OCI-LY7 (cell line): ENCODE data around the gene PRSS50.

Experiments
- EZH2phosphoT487 ChIP-seq: fragments of 200-600 bp; sonication (generic); IDR thresholded peaks from 2 replicates; pipeline ENCODE4 v1.6.1; 2018; ENCODE audit warnings: low read depth, borderline replicate concordance, mild to moderate bottlenecking, mixed run types, antibody characterized with exemption, low read length, moderate library complexity, mixed read lengths
- TF ChIP-seq, protein P1 (sequence below): fragments of 200-600 bp; sonication (generic); conservative IDR thresholded peaks from 2 replicates; pipeline ENCODE4 v1.5.1; 2014; ENCODE audit warnings: mild to moderate bottlenecking, antibody characterized with exemption, low read length, moderate library complexity, mixed read lengths

DNA sequence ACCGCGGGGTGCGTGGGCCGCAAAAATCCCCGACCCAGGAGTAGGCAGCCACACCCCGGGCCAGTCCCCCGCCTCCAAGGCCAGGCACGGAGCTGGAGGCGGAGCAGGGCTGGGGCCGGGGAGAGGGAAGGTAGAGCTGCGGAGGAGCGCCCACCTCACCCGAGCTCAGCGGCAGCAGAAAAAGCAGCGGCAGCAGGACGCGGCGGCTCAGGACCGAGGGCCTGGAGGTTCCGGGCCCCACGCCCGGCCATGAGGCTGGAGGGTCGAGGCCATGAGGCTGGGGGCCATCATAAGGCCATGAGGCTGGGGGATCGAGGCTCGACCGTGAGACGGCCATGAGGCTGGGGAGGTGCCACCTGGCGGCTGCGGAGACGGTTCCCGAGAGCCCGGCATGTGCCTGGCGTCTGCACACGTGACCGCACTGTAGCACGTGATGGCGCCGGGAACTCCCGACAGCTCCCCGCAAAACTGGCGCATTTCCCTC is 32.9 kb upstream of the PRSS50 start:
- TF ChIP-seq, protein P1, sequence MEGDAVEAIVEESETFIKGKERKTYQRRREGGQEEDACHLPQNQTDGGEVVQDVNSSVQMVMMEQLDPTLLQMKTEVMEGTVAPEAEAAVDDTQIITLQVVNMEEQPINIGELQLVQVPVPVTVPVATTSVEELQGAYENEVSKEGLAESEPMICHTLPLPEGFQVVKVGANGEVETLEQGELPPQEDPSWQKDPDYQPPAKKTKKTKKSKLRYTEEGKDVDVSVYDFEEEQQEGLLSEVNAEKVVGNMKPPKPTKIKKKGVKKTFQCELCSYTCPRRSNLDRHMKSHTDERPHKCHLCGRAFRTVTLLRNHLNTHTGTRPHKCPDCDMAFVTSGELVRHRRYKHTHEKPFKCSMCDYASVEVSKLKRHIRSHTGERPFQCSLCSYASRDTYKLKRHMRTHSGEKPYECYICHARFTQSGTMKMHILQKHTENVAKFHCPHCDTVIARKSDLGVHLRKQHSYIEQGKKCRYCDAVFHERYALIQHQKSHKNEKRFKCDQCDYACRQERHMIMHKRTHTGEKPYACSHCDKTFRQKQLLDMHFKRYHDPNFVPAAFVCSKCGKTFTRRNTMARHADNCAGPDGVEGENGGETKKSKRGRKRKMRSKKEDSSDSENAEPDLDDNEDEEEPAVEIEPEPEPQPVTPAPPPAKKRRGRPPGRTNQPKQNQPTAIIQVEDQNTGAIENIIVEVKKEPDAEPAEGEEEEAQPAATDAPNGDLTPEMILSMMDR: no peak
- no peak for TF ChIP-seq EZH2phosphoT487
